Muscle of back (tissue), 11 donors: Measurements from ENCODE around the gene PIR. TPM values are rescaled to one million over a fixed set of nuclear protein-coding genes. Genes with fewer than 3 reads are reported as not detected.

Source experiments
- DNase-seq, 3 donors: peaks; one replicate each; pipeline versions ENCODE4 v3.0.0 to v3.0.0-alpha.2; 2013
- polyA plus RNA-seq, 10 donors: library from polyadenylated mRNA; unstranded; fragments of 120-200 nt; gene quantifications; one replicate each; pipeline ENCODE4 v1.2.1, GENCODE V29; 2013; ENCODE audit not compliant: insufficient read length in 10 of 10

Gene PIR
- polyA plus RNA-seq, 10 donors, result 2.5 to 4.5 (median 2.9) TPM

DNA sequence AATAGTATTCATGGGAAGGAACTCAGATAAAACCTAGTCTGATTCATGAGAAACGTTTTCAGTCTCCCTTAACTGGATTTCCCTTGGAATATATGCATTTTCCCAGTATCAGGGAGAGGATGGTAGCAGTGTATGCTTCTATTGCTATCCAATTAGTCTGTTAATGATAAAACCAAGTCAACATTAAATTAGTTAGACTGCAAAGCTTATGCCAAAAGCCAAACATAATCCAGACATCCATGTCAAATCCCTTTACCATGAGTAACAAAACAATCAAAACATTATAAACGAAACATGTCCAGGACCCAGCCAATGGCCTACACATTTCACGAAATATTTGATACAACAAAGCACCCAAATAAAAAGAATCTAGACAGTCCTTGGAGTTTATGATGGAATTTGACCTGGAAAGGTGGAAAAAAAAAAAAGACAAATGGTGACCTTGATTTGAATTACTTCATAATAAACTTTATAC is 74.4 kb downstream of the PIR start:
- DNase-seq, result no peak

DNA sequence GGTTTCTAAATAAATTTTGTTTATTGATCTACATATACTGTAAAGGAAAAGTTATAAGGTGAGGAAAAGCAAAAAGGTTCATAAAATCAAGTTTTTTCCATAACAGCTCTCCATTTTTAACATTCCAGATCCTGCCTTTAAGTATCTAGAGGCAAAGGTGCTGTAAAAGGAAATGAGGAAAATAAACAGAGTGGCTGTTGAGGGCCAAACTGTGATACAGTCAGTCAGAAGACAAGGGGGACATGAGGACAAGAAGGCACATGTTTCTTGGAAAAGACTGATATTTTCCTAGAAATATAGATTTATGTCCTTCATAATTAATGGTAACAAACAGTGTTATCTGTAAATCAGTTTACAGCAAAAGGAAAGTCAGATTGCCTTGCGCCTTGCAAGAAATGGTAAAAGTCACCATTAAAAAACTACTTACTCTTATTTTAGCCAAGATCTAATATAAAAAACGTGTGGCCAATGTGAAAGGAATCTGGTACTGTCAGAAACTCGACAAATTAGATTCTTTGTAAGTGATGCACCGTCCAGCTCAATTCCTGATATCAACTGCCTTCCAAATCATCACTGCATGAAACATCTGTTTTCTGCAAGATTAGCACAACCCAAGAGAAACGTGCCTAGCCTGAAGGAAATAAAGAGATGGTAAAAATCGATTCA is 75.0 kb downstream of the PIR start:
- peak in 1 of 3 donors; percentile 49 for DNase-seq

DNA sequence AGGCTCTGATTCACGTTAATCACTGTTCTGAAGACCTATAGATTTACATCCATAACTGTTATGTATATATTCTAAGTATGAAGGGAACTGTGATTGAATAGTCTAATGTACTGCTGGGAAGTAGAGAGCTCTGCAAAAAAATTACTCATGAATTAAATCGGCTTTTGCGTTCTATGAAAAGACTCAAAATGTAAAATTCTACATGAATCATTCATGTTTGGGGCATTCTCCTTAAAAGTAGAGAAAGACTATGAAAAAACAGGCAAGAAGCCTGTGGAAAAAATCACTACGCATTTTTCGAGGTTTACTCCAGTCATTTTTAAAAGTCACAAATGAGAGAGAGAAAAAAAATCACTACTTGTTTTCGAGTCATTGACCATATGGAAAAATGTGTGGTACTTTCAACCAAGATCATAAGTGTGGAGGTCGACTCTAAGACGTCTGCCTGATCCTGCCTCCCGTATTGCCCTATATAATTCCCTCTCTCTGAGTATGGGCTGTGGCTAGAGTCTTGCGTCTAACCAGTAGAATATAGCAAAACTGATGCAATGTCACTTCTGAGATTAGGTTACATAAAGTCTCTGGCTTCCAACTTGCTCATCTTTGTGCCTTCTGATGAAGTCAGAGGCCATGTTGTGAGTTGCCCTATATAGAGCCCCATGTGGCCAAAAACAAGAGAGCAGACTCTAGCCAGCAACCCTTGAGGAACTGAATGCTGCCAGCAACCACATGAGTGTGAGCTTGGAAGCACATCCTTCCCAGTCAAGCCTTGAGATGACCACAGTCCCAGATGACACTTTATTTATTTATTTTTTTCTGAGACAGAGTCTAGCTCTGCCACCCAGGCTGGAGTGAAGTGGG is 76.8 kb downstream of the PIR start:
- no peak for DNase-seq

DNA sequence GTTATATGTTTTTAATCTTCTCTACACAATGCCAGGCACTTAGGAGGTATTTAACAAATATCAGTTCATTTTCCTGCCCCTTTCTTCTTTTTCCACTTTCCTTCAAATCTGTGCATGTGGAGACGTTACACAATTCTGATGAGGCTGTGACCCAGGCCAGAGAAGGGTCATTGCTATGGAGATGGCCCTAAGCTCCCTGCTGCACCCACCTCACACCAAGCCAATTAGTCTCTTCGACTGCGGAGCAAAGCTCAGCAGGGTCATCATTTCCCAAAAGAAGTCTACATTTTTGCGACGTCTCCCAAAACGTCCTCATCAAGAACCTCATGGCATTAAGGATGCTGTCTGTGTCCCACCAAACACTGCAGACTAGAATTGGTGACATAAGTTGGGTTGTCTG is 80.0 kb downstream of the PIR start:
- DNase-seq, result no peak

DNA sequence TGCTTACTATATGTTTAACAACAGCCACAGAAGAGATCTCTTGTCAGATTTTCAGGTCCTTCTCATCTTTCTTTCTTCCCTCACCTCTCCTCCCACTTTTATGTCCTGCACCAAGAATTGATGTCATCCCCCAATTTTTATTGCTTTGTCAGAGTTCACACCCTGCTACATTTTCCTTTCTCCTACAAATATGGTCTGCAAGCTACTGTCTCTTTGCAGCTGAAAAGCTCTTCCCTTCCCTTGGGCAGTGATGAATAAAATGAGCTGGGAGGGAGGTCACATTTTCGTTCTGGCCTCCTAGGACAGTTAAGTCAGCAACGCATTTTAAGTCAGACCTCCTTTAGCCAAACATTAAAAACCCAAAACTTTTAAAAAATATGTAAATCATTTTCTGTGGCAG is 82.2 kb downstream of the PIR start:
- no peak for DNase-seq

DNA sequence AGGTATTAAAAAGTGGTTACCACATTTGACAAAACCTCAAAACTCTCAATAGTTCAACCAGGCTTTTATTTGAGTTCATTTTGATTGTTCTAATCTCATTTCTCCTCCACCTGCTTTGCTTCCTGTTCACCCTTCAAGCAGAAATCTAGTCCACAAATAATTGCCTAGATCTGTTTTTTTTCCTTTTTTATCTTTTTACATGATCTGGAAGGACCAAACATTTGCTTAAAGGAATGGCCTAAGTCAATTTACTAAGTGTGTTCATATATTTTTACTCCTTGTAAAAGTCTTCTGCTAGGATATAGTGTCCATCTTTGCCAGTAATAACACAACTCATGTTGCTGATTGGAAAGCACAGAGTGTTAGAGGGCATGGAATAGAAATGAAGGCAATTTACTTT is 82.7 kb downstream of the PIR start:
- DNase-seq, result no peak

DNA sequence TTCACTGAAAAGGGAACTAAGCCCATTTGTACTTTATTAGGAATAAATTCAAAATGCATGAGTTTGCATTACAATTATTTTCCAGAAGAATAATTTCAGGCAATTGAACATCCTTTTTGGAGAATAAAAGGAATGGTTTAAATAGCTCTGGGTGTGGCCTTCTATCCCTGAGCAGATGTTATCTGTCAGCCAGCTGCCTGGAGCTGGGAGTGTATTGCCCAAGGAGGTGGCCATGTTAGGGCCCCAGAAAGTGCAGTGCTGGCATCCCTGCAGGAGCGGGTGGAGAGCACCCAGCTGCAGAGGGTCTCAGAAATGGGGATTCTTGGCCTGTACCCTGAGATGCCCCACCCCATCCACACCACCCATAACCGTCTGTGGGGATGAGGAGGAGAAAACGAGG is 87.3 kb downstream of the PIR start:
- no peak for DNase-seq

DNA sequence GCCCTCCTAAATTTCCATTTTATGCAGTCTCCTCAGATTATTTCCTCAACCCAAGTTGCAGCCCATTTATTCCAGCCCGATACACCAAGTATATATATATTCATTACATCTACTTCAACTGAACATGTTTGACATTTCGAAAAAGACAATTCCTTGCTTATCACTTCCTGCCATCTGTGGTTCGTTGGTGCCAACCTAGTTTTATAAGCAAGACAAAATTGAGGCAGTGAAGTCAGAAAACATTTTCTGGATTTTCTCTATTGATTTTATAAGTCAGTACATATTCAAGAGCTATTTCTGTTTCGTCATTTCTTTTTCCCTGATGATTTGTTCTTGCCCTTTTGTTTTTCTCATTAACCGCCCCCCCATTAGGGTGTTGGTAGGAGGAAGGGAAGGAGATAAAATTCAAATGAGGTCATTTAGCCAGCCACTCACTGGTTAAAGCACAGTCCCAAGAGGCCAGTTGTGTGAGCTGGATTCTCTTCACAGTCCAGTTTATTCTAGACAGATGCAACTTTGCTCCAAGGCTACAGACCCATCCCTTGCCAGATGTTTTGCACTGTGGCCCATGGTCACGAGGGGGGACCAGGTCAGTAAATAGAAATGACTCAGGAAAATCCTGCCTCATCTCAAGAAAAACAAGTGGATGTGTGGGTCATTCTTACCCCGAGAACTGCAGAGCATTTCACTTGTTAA is 88.6 kb downstream of the PIR start:
- DNase-seq, result peak in 2 of 3 donors; percentile 30 to 64

DNA sequence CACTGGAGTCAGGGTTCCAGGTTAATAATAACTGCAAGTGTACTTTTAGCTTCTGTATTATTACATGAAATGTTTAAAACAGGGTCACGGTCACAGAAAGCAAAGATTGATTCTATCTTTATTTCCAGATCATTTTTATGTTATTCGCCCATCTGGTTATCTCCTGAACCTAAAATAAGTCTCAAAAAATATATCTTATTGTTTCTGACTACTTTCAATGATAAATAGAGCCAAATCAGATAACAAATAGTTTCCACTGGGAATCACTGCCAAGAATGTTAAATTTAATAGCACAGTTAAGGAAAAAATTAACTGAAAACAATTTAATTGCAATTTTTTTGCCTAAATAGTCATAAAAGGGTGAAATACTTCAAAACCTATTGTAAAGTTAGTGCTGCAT is 91.8 kb downstream of the PIR start:
- DNase-seq, result no peak

DNA sequence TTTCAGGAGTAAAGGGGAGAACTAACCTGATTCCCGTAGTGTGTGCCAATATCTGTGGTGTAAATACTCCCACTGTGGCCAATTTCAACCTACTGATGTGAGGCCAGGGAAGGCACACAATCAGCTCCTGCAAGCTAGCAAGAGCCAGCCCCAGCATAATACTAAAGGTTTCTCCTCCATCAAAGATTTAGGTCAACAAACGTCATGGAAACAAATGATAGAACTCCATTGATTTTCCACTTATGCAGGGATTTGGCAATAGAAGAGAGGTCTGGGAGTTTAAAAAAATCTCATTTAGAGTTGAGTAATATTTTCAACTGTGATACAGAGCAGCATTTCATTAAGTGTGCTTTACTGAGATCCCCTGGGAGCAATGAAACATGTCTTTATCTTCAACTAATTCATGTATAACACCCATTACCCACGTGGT is 93.2 kb downstream of the PIR start:
- no peak for DNase-seq

DNA sequence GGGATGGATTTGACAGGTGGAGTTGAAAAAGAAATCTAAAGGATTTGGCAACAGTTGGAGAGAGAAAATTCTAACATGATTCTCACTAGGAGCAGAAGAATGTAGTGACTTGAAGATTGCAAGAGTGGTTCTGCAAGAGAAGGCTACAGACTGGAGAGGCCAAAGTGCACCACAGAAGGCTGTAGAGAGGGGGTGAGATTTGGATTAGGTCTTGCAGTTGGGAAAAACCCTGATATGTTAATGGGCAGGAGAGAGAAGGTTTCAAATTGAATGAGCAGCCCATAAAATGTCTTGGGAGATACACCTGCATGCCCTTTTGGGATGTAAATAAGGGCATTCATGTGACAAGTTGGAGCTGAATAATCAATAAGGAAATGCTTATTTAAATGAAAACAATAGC is 94.3 kb downstream of the PIR start:
- no peak for DNase-seq

DNA sequence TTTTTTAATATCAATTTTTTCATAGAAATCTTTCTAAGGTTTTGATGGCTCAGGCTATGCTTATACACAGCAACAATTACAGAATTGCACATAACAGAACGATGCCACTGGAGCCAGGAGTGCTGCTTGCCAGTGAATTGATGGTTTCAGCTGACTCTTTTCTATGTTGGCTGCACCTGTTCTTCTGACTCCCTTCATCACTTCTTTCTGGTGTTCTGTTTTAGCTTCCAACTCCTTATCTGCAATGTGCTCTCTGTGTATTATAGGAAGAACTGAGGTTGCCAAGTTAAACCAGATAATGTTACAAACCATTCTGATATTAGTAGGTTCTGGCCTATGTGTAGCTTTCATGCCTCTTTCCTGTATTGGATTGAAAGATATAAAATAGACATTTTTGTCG is 97.3 kb downstream of the PIR start:
- no peak for DNase-seq

DNA sequence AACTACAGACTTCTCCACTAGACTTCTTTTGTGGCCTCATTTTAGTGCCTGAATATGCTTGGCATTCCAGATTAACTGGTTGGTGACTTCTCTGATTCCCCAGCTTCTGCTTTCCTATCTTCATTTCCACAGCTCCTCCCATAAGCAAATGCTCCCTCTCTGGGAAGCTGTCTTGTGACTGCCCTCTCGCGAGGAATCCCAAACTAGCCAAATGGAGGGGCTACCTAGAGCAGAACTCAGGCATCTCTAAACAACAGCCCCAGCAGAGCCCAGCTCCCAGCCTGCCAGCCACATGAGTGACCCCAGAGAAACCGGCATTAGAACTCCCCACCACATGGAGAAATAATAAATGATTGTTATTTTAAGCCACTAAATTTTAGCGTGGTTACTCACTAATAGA is 101.3 kb downstream of the PIR start:
- no peak for DNase-seq

DNA sequence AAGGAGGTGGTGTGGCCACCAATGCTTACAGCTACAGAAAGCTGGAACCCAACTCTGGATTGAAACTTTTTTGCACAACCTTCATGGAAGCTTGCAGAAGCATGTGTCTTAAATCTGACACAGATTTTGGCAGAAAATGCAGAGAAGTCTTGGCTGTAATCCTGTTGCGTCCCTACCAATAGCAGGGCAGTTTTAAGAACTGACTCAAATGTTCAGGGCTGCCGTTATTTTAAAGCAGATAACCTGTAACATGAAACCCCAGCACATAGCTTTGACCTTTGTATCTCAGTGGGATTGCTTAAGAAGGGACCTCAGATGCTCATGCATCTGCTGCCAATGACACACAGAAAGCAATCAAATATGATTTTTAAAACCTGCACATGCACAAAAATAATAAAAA is 108.8 kb downstream of the PIR start, which contains the start of gene VEGFD:
VEGFD (minus strand) TSS at position 110 of the 400 bp plus-strand sequence. CDS start 467 bp downstream, outside the sequence.
- peak in 1 of 3 donors; percentile 59 for DNase-seq

DNA sequence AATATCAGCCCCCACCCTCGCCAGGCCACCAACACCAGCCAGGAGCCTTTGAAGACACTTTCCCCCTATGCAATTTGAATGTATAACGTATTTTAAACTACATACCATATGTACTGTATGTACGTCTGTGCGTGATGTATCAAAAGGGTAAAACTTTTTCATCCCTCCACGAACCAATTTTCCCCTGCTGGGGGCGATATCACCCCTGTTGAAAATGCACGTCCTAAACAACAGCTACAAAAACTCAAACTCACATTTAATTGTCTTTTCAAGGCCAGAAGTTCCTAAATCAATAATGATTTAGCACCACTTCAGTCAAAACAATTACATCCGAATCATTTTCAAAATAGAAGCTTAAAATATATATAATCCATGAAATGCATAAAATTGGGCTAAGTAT is 110.3 kb downstream of the PIR start:
- no peak for DNase-seq

DNA sequence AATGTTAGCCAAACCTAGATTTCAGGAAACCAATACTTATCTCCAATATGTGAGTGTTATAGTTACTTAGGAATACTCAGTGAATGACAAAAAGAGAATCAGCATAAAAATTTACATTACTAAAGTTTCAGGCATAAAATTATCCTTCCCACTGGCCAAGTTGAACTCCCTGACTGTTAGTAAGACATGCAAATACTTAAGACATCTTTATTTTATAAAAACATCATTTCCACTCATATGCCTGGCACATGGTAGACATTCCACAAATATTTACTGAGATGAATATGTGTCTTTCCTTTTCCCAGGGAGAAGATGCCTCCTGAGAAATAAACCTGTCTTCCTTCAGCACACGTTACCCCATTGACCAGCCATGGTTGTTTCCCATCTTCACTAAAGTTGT is 116.2 kb downstream of the PIR start:
- DNase-seq, result peak in 2 of 3 donors; percentile 14 to 15

DNA sequence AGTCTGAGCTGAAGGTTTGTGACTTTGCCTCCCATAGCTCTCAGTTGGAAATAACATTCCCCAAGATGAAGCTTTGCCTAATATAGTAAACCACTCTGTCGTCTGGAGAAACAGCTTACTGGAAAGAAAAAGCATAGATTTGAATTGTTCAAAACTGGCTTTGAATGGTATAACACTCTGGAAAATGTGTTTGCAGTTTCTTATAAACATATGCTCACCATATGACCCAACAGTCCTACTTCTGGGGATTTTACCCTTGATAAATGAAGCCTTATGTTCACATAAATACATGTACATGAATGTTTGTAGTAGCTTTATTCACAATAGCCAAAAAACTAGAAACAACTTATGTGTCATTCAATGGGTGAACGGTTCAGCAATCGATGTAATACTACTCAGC is 119.2 kb downstream of the PIR start:
- peak in 2 of 3 donors; percentile 7 to 18 for DNase-seq

DNA sequence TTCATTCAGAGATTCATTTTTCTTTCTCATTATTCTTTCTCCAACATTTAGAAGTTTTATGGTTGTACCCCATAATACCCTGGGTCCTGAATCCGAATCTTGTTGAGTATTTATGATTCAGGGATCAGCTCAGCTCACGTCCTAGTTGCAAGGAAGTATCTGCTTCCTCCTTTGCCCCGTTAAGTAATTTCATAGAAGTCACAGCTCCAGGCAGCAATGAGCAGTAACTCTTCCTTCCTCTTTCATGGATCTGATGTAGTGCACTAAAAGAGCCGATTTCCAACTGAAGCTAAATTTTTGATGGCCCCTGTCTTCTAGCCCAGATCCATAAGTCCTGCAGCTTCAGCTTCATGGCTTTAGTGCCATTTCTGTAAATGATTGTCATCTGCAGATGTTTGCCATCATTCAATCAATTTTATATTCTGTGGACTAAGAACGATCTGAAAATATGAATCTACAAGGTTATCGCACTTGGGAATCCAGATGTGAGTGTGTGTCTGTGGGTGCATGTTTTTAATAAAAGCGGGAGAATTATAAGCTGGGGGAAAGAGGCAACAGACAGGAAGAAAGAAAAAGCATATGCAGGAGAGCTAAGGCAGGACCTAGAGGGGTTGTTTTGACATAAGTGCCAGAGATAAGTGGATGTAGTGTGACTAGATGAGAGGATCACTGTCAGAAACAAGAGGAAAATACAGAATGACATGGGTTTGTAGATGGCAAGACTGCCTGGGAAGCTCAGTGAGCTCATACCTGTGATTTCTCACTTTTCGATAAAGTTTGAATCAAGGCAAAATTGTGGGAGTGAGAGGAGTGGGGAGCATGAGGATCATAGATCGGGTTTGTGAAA is 126.4 kb downstream of the PIR start:
- DNase-seq, result no peak

DNA sequence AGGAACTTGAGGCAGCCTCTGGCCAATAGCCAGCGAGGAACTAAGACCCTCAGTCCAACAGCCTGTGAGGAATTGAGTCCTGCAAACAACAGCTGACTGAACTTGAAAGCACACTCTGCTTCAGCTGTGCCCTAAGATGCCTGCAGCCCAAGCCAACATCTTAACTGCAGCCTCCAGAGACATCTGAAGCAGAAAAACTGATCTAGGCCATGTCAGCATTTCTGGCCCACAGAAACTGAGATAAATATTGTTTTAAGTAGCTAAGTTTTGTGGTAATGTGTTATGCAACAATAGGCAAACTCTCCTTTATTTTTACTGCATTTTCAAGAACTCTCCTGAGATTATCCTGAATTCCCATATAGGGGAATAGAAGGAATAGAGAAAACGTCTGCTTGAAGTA is 133.4 kb downstream of the PIR start:
- DNase-seq, result no peak

DNA sequence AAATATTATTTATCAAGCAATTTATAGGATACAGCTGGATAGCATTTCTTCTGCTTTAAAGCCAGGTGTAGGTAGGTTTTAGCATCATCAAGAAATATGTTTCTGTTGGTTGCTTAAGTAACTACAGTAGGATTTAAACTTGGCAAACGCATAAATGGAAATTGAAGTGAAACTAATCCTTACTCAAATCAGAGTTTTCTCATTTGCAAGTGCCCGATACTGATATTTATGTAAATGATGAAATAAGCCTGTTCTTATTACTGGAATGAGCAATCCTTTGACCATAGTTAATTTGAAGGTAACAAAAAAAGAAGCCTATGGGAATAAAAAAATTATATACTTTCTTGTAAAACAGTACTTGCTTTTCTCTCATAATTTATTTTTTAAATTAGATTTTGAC is 134.6 kb downstream of the PIR start:
- no peak for DNase-seq

DNA sequence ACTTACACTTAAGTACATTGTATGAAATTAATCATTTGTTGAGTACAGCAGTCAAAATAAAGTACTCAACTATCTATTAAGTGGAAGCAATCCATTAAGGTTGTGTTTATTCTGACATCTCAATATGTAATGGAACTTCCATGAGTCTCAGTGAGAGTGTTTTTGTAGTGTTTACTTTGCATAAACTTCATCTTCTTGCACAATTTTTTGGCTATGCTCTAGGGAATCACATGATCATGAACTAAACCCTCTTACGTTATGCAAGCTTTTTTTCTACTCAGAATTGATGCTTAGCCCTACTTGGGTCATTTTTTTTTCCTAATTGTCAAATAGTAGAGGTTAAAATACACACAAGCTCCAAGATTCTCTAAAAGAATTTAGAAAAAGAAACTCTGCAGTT is 136.7 kb downstream of the PIR start:
- peak in 1 of 3 donors; percentile 37 for DNase-seq
